NCI-H187 treated with DMSO at 0.1 percent for 48 hours (cell line): ENCODE results near the gene DOCK9.
A peak's percentile ranks its signal among the peaks of the same experiment; 100 is the strongest.
"Not testable (repeated sequence)": the region's sequence is repeated elsewhere in the genome, so short reads cannot be mapped to it uniquely, and the experiment has no call there.

Source experiments
- DNase-seq: peaks from one replicate; lab custom pipeline; 2025; lab: John Stamatoyannopoulos, UW

DOCK9 gene

DNA sequence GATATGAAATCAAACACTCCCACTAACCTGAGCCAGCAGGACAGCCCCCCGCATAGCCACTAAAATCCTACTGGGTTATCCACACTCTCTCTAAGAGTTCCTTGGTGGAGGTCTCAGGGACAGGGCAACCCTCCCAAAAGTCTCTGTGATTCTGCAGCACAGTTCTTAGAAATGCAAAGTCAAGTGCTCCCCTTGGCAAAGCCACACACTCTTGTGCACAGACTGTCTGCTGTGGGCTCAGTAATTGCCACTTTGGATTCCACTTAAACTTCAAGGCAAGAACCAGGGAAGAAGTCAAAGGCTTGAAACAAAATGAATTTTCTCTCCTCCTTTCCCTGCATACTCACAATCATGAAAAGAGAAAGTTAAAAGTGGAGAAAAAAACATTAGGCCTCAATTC, 61.5 kb downstream of the DOCK9 start:
- DNase-seq, result no peak

DNA sequence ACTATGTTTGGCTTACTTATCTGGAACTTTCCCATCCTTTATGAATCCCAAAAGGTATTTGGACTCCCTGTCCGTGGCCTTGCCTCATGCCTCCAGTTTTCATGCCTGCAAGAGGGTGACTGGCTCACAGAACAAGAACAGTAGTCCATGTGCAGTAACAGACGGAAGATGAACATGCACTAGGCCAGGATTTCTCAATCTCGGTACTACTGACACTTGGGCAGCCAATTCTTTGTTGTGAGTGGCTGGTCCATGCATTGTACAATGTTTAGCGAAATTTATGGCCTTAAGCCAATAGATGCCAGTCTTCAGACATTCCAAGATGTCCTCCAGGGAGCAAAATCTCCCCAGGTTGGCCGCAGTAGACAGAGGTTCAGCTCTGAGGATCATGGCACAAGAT, 61.9 kb downstream of the DOCK9 start:
- DNase-seq, result no peak

DNA sequence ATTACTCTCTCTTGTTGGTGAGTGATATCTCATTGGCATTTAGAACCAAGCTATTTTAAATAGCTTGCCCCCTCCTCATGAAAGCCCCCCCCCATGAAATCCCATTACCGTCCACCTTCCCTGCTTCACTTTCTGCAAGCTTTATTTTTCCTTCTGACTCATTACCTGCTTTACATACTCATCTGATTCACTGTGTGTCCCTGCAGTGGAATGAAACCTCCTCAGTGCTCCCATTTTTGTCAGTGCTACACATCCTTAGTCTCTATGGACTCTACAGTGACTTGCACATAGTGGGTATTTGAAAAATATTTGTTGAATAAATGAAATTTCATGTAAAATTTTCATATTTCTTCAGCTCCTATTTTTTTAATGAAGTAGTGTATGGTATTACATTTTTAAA, 62.3 kb downstream of the DOCK9 start:
- DNase-seq, result no peak

DNA sequence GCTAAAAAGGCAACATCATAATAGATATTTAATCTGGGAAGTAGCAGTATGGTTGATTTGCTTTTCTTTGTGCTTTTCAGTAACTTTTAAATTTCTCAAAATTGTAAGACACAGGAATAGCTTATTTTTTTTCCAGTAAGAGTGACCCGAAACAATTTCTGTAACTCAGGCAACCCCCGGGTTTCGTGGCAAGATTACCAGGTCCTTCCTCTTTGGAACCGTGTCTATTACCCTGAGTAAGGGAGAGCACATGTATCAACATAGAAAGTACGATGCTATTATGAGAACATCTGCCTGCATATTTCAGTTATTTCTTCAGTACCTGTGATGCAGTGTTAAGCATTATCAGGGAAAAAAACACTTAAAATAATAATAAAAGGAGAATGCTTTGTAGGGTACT, 64.1 kb downstream of the DOCK9 start:
- no peak for DNase-seq

DNA sequence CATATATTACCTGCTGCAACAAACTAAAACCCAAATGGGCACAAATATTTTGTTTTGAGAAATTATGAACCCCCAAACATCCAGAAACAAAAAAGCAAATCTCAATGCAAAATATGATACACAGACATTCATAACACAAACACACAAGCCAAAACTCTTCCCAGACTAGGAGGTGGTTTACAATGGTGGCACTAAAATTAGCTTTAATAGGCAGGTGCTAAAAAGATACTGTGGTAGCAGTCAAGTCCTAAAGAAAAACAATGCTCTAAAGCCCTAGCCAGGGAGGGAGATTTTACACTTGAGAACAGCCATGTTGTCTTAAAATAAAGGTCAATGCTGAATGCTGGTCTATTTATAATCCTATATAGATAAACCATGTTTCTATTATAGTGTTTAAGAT, 65.0 kb downstream of the DOCK9 start:
- no peak for DNase-seq

DNA sequence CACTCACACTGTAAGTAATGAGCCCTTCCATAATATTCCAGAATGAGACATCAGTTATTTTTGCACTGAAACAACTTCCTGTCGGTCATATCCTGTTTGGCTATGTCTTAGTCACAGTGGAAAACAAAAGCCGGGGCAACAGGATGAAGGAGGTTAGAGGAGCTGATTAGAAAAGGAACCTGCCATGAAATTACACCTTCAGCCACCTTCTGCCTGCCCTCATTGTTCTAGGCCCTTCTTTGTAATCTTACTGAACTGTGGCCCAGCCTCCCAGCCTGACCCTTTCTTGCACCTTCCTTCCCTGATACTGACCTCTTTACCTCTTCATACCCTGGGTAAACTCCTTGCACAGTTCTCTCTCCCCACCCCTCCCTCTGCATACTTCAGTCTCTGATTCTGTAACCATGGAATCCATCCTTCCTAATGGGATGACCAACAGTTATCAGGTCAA, 67.3 kb downstream of the DOCK9 start:
- DNase-seq, result no peak

DNA sequence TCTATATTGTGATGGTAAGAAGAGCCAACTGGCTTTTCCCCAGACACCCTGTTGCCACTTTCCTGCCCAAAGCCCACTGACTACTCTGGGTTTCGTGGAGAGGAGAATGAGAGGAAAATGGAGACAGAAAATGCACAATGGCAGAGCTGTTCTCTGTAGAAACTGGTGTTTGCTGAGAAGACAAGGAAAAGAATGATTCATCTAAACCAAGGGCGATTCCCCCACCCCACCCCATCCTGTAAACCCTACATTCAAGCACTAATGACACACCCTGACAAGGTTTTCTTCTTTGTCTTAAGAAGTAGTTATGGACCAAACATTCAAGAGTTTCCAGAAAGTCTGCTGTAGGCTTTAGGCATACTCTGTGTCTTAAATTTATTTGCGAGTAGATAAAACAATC, 68.8 kb downstream of the DOCK9 start:
- no peak for DNase-seq

DNA sequence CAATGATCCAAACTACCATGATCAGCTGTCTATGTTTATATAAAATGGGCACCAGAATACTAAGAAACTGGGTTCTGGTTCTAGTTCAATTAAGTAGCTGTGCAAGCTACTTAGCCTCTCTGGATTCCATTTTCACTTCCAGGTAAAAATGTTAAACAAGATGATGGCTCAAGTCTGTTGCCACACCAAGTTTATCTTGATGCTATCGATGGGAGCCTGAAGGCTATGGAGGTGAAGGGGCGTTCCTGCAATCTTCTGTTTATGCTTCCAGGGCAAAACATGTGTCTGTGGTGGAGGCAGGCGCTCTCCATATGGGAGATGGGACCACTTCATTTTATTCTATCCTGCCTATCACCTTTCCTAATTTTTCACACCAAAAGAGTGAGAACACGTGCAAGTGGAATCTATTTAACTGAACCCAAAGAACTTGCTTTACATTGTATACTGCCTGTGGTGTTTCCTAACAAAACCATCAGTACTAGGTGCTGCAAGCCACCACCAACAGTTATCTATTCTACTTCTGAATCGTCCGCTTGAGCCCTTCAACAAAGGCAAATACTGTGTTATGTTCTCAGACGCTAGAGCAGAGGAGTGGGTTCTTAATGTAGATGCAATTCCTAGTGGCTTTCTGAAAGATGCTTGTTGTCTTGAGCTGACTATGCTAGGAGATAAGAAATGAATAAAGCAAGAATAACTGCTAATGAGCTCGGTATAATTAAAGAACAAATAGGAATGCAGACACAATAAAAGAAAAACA, 70.9 kb downstream of the DOCK9 start:
- DNase-seq, result no peak

DNA sequence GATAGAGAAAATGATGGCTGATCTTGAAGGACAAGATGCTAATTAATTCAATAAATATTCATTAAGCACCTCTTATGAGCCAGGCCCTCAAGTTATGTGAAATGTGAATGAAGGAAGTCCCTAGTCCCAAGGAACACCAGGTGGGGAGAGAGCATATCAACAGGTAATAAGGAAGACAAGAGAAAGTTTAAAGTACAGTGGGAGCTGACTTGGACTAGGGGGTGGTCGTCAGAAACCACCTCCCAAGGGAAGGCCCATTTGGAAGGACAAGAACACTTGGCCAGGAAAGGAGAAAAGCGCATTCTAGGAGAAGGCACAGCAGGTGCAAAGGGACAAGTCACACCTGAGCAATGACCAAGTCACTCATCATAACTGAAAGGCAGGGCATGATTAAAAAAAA, 72.7 kb downstream of the DOCK9 start:
- no peak for DNase-seq

DNA sequence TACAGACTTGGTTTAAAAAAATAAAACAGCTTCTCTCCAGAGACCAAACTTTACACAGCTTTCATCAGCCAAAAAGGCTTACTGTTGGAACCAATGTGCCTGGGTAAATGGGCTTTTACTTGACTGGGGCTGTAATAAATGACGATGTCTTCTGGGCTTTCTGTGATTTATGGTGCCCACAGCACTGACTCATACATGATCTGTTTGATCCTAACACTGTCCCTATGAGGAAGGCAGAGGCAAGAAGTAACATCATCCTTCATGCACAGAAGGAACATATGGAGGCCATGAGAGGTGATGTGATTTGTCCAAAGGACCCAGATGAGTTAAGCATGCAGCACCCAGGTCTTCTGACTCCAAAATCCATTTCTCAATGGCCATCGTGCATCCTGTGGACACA, 77.4 kb downstream of the DOCK9 start:
- no peak for DNase-seq

DNA sequence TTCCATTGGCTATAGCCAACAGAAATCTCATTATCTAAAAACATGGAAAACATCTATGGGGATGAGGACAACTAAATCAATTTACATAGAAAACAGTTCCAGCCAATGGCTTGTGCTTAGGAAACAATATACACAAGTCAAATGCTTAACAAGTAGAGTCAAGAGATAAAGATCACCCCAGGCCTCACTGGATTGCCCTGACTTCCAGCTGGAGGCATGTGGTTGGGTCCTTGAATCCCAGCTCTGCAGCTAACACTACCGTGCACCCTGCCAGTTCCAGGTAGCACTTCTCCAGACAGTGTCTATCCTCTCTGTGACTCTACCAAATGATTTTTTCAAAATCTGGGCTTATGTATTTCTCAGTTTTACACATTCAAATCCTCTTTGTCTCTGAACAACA, 80.2 kb downstream of the DOCK9 start:
- no peak for DNase-seq

DNA sequence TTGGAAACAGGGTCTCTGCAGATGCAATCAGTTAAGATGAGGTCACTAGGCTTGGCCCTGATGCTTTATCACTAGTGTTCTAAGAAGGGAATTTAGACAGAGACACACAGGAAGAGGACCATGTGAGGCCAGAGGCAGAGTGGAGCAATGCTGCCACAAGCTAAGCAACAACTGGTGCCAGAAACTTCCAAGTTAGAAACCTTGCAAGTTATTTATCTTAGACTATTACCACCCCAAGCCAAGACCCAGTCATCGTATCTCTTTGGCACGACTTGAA, 81.1 kb downstream of the DOCK9 start:
- no peak for DNase-seq

DNA sequence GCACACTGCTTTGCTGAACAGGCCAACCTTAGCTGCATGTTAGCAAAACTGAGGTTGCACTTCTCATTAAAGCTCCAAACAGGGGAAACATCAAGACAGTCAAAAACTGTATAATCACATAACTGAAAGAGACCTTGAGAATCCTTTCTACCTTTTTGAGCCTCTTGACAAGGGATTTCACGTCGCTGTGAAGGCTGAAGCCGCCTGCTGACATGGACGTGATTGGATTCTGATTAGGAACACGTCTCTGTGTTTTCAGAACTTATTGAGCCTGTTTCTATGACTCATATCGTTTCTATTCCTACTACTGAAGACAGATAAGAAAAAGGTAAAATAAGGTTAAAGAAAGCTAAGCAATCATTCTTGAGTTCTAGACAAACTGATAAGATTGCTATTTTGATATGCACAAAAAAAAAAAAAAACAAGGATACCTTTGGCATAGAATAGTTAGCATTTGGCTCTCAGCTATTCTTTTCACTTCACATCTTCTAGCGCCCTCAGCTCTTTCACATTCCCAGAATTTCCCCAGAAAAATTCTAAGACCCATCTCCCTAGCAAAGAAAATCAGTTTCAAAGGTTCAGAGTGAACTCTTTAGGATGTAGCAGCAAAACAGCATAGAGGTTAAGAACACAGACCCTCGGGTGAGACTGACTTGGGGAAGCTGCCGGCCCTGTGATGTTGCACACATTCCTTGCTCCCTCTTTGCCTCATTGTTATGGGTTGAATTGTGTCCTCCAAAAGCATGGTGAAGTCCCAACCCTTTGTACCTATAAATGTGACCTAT, 81.6 kb downstream of the DOCK9 start:
- DNase-seq, result no peak

DNA sequence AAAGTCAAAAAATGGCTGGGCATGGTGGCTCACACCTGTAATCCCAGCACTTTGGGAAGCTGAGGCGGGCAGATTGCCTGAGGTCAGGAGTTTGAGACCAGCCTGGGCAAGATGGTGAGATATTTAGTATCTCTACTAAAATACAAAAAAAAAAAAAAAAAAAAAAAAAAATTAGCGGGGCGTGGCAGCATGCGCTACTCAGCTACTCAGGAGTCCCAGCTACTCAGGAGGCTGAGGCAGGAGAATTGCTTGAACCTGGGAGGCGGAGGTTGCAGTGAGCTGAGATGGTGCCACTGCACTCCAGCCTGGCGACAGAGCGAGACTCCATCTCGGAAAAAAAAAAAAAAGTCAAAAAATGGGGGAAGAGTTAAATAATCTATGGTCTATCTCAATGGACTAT, 83.0 kb downstream of the DOCK9 start:
- not testable (repeated sequence) for DNase-seq

DNA sequence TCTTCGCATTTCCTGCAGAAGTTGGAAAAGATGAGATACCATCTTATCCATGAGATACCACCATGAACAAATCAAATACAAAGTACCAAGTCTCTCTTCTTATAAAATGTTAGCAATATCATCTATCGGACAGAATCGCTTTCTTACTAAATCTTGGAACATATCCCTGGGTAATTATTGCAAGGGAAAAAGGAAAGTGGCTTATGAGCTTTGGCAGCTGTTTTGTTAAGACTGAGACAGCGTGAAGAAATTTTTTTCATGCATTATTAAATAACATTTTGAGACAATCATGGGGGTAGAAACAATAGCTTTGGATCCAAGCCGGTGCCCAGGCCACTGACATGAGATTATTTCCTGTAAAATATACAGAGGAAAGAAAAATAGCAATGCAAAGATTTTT, 84.5 kb downstream of the DOCK9 start:
- DNase-seq, result no peak

DNA sequence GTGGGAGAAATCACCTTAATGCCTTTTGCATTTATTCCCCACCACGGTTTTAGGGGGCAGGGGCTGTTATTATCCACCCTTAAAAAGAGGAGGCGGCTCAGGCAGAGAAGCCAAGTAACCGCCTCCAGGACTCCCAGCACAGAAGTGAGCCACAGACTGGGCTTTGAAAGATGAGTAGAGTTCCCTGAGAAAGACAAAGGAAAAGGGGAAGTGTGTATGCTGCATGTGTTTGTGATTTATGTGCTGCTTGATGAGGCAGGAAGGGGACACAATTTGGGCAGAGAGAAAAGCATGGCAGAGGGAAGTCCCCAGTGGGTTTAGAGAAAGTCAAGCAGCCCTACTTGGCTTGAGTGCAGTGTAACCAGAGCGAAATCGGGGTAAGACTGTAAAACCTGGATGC, 85.0 kb downstream of the DOCK9 start:
- peak; percentile 45 for DNase-seq

DNA sequence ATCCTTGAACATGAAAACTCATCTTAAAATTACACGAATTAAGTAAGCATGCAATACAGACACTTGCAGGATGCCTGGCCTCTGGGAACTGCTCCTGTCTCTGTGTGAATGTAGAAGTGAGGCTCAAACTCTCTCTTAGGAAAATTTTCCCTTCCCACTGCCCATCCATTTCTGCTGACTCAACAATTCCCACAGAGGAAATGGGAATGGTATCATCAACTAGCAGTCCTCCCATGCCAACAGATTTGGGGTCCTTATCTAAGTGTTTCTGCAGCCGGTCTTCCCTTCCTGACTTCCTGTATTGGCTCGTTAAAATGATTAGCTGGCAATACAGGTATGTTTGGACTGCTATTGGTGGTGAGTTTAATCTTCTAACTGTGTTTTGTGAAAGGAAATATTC, 85.8 kb downstream of the DOCK9 start:
- no peak for DNase-seq

DNA sequence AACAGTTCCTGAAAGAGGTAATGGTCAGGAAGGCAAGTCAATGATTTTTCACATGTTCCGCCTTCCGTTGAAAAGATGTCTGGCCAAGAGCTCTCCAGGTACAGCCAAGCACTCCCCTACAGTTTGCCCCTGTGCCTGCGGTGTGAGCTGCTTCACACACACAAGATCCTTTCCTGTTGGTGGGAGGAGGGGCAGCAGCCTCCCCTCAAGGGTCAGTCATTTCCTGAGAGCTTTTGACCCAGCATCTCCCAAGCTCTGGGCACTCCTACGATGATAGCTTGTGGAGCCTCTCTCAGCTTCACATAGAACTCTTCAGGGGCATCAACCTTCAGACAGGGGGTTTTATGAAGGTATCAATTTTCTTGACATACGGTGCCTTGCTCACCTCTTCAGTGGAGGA, 86.9 kb downstream of the DOCK9 start:
- DNase-seq, result no peak

DNA sequence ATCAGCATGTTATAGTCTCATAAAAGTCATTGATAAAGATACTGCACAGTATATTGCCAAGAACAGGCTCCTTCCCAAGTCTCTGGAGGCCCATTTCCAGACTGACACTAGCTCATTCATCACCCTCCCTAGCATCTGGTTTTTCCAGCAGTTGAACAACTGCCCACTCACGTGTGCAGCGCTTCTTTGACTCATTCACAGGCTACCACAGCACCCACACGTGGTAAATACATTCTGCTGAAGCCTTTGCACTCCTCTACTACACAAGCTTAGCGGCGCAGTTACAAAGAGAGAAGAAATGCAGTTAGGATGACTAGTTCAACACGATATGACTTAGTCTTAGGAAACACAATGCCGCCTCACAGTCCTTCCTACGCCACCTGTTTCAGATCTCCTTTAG, 87.7 kb downstream of the DOCK9 start:
- no peak for DNase-seq

DNA sequence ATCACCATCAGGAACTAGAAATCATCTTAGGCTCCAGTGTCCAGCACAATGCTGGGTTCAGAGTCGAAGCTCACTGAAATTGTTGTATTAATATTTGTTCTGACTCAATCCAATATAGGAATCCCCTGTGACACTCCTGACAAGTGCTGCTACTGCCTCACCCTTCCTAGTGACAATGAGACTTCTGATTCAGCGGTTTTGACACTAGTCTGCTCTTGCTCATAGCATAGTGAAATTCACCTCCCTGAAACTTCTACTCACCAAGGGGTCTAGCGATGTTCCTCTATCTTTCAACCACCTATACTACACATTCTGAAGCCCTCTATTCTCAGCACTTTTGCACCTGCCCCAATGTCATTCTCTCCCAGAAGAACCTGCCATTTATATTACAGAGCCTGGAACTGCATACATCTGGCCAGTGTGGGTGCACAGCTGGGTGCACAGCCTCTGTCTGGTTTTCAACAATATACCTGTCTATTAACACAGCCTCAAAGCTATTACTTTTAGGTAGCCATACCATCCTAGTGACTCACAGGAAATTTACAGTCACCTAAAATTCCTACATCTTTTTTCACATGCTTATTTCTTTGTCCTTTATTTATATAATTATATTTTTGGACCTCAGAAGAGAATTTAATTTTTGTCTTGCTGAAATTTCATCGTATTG, 88.3 kb downstream of the DOCK9 start:
- DNase-seq, result no peak

DNA sequence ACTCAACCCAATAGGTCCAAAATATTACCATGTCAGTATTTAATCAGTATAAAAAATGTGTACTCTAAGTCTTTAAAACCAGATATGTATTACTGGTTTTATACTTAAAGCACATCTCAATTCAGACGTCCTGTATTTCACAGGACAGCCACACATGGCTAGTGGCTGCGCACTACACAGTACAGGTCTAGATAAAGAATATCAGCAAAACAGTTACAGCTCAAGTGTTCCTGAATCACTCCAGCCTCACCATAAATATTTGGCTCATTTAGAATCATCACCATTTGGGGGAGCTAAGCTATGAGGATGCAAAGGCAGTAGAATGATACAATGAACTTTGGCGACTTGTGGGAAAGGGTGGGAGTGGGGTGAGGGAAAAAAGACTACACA, 89.0 kb downstream of the DOCK9 start:
- no peak for DNase-seq

DNA sequence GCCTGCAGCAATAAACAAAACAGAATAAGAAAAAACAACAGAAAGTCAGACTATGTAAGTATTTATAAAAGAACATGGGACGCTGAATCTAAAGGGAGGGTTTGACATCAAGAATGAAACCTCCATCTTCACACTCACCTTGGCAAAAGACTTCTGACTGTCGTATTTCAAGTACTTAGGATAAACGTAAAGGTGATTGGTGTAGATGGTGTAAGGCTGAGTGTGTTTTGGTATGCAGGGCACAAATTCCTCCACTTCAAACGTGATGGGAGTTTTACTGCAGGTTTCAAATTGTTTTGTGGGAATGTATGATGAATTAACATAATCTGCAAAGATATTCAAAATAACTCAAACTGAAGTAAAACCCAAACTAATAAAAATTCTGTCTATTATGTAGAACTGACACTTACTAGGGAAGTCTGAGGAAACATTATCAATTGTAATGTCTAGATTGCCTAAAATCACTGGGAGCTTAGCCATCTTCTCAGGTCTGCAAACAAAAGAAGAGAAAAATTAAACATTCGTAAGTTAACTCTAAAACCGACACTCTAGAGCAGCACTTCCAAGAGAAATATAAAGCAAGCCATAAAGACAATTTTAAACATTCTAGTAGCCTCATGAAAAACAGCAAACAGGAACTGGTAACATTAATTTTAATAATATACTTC, 89.5 kb downstream of the DOCK9 start:
- no peak for DNase-seq
